ENCODE measurements around the gene PLCD3. TPM values are rescaled to one million over a fixed set of nuclear protein-coding genes. Genes with fewer than 3 reads are reported as not detected.
A peak's percentile ranks its signal among the peaks of the same experiment; 100 is the strongest.

The PLCD3 gene
- total and polyA plus RNA-seq, 2 of the 13 experiments (the other 11 are each of a cell fraction or from before 2014, with no cell fraction given), result 11.3 to 39.1 TPM

DNA sequence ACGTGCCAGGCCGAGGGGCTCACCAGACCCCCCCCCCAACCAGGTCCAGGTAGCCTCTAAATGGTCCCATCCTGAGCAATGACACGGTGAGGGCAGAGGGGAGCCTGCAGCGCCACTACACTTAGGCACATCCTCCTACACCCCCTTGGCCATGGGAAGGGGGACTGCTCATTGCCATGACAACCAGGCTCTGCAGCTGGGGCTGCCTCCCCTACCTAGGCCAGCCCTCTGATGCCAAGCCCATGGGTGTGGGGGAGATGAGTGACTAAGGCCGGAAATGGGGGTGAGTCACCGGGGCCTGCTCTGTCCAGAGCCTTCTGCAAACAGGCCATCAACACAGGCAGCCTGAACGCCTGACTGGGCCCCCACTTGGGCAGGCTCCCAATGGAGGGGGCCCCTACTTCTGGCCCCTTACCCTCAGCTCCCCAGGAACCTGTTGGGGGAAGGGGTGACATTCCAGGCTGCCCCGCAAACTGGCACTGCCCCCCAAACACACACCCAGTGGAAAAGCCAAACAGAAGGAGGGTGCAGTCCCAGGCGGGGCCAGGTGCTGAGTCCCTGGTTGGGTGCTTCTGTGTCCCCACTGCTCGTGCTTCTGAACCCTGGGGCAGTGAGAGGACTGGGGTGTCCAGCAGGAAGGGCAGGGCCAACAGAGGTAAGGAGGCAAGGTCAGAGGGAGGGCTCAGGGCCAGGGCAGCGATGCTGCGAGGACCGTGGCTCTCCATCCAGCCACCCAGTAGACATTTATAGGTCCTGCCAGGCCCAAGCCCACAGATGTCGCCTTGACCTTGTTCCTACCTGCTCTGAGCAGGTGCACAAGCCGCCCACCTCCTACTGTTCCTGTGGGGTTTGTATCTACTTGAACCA, 8.2 kb downstream of the PLCD3 start (continued):
- TF ChIP-seq THAP11 (CRISPR knock-in tag; IDR thresholded peaks at IDR 0.05) (peak; percentile 67), TEAD3 (CRISPR knock-in tag; optimal IDR thresholded peaks at IDR 0.05; ENCODE audit: borderline replicate concordance) (peak; percentile 80), ZNF564 (CRISPR knock-in tag; IDR thresholded peaks at IDR 0.05) (no peak), CCAR2 (optimal IDR thresholded peaks at IDR 0.05; ENCODE audit: low read depth, low read length) (no peak), MBNL3 (CRISPR knock-in tag; conservative IDR thresholded peaks at IDR 0.05) (no peak), ZC3H13 (CRISPR knock-in tag; IDR thresholded peaks at IDR 0.05) (no peak), SP2 (CRISPR knock-in tag; IDR thresholded peaks at IDR 0.05) (no peak), ZNF83 (CRISPR knock-in tag; IDR thresholded peaks at IDR 0.05; ENCODE audit: borderline replicate concordance) (no peak), THYN1 (CRISPR knock-in tag; IDR thresholded peaks at IDR 0.05; ENCODE audit: borderline replicate concordance, low read depth) (no peak), ZNF33B (CRISPR knock-in tag; IDR thresholded peaks at IDR 0.05) (peak; percentile 77; the same call in 1 of the 2 replicates), ARNT (IDR thresholded peaks at IDR 0.05) (no peak), ZNF136 (CRISPR knock-in tag; IDR thresholded peaks at IDR 0.05; ENCODE audit: low read depth) (0 out of 2 replicates have a peak, but pooled peaks have one; percentile 49), SCMH1 (CRISPR knock-in tag; IDR thresholded peaks at IDR 0.05; ENCODE audit: borderline replicate concordance) (no peak), CHCHD3 (CRISPR knock-in tag; IDR thresholded peaks at IDR 0.05) (no peak), ZNF672 (CRISPR knock-in tag; IDR thresholded peaks at IDR 0.05) (no peak), FOSL2 (CRISPR knock-in tag; IDR thresholded peaks at IDR 0.05) (peak; percentile 99), ZNF121 (CRISPR knock-in tag; IDR thresholded peaks at IDR 0.05) (no peak), KMT2B (CRISPR knock-in tag; IDR thresholded peaks at IDR 0.05) (no peak), ZBTB1 (CRISPR knock-in tag; IDR thresholded peaks at IDR 0.05; ENCODE audit: borderline replicate concordance) (no peak), SP5 (CRISPR knock-in tag; IDR thresholded peaks at IDR 0.05; ENCODE audit: borderline replicate concordance, low read depth) (peak; percentile 34), NFATC3 (CRISPR knock-in tag; IDR thresholded peaks at IDR 0.05) (peak; percentile 92; the same call in 1 of the 2 replicates)
- TF ChIP-seq, protein P1, sequence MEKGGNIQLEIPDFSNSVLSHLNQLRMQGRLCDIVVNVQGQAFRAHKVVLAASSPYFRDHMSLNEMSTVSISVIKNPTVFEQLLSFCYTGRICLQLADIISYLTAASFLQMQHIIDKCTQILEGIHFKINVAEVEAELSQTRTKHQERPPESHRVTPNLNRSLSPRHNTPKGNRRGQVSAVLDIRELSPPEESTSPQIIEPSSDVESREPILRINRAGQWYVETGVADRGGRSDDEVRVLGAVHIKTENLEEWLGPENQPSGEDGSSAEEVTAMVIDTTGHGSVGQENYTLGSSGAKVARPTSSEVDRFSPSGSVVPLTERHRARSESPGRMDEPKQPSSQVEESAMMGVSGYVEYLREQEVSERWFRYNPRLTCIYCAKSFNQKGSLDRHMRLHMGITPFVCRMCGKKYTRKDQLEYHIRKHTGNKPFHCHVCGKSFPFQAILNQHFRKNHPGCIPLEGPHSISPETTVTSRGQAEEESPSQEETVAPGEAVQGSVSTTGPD (CRISPR knock-in tag; IDR thresholded peaks at IDR 0.05), result no peak
- TF ChIP-seq, protein P2, sequence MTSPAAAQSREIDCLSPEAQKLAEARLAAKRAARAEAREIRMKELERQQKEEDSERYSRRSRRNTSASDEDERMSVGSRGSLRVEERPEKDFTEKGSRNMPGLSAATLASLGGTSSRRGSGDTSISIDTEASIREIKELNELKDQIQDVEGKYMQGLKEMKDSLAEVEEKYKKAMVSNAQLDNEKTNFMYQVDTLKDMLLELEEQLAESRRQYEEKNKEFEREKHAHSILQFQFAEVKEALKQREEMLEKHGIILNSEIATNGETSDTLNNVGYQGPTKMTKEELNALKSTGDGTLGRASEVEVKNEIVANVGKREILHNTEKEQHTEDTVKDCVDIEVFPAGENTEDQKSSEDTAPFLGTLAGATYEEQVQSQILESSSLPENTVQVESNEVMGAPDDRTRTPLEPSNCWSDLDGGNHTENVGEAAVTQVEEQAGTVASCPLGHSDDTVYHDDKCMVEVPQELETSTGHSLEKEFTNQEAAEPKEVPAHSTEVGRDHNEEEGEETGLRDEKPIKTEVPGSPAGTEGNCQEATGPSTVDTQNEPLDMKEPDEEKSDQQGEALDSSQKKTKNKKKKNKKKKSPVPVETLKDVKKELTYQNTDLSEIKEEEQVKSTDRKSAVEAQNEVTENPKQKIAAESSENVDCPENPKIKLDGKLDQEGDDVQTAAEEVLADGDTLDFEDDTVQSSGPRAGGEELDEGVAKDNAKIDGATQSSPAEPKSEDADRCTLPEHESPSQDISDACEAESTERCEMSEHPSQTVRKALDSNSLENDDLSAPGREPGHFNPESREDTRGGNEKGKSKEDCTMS (CRISPR knock-in tag; conservative IDR thresholded peaks at IDR 0.05), result no peak
- TF ChIP-seq, protein P3, sequence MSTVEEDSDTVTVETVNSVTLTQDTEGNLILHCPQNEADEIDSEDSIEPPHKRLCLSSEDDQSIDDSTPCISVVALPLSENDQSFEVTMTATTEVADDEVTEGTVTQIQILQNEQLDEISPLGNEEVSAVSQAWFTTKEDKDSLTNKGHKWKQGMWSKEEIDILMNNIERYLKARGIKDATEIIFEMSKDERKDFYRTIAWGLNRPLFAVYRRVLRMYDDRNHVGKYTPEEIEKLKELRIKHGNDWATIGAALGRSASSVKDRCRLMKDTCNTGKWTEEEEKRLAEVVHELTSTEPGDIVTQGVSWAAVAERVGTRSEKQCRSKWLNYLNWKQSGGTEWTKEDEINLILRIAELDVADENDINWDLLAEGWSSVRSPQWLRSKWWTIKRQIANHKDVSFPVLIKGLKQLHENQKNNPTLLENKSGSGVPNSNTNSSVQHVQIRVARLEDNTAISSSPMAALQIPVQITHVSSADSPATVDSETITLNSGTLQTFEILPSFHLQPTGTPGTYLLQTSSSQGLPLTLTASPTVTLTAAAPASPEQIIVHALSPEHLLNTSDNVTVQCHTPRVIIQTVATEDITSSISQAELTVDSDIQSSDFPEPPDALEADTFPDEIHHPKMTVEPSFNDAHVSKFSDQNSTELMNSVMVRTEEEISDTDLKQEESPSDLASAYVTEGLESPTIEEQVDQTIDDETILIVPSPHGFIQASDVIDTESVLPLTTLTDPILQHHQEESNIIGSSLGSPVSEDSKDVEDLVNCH (CRISPR knock-in tag; IDR thresholded peaks at IDR 0.05), result no peak
- TF ChIP-seq, protein P4, sequence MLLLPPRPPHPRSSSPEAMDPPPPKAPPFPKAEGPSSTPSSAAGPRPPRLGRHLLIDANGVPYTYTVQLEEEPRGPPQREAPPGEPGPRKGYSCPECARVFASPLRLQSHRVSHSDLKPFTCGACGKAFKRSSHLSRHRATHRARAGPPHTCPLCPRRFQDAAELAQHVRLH (CRISPR knock-in tag; IDR thresholded peaks at IDR 0.05; ENCODE audit: borderline replicate concordance, low read depth), result 0 out of 2 replicates have a peak, but pooled peaks have one; percentile 40
